WI38 (cell line): Measurements from ENCODE around the gene PPIP5K2.

ENCODE experiments used
- H3K4me3 ChIP-seq: 2 replicates; pipeline ENCODE4 v1.5.1; 2011; ENCODE audit warnings: low read depth, mild to moderate bottlenecking, control low read depth, low read length
- TF ChIP-seq, protein P1 (sequence below): IDR thresholded peaks from 2 replicates; pipeline ENCODE4 v1.5.1; 2012; ENCODE audit warnings: low read depth, mild to moderate bottlenecking, control low read depth, low read length

PPIP5K2 gene

DNA sequence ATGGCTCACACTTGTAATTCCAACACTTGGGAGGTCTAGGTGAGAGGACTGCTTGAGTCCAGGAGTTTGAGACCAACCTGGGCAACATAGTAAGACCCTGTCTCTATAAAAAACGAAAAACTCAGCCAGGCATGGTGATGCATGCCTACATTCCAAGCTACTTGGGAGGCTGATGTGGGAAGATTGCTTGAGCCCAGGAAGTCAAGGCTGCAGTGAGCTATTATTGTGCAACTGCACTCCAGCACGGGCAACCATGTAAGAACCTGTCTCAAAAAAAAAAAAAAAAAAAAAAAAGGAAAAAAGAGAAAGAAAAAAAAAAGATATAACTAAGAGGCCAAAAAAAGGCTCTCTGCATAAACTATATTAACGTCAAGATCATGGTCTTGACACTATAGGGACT is 27.4 kb upstream of the PPIP5K2 start:
- no peak overlapping the region for H3K4me3 ChIP-seq
- TF ChIP-seq, protein P1, sequence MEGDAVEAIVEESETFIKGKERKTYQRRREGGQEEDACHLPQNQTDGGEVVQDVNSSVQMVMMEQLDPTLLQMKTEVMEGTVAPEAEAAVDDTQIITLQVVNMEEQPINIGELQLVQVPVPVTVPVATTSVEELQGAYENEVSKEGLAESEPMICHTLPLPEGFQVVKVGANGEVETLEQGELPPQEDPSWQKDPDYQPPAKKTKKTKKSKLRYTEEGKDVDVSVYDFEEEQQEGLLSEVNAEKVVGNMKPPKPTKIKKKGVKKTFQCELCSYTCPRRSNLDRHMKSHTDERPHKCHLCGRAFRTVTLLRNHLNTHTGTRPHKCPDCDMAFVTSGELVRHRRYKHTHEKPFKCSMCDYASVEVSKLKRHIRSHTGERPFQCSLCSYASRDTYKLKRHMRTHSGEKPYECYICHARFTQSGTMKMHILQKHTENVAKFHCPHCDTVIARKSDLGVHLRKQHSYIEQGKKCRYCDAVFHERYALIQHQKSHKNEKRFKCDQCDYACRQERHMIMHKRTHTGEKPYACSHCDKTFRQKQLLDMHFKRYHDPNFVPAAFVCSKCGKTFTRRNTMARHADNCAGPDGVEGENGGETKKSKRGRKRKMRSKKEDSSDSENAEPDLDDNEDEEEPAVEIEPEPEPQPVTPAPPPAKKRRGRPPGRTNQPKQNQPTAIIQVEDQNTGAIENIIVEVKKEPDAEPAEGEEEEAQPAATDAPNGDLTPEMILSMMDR, result no peak

DNA sequence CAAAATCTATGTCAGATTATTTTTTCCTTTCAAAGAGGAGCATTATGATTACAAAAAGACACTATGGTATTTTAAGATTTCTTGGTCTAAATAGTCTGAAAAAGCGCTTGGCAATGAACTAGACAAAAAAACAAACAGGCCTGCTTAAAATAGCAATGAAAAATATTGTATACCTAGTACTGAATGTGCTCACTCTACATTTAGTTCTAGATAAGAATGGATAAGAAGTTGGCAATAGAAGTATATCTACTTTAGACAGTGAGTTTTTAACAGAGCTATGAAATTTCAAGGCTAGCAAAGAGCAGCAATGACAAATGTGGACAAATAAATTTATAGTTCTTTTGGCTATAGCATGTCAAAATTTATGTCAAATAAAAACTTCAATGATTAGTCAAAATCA is 26.4 kb upstream of the PPIP5K2 start:
- TF ChIP-seq, protein P1, result no peak
- no peak overlapping the region for H3K4me3 ChIP-seq

DNA sequence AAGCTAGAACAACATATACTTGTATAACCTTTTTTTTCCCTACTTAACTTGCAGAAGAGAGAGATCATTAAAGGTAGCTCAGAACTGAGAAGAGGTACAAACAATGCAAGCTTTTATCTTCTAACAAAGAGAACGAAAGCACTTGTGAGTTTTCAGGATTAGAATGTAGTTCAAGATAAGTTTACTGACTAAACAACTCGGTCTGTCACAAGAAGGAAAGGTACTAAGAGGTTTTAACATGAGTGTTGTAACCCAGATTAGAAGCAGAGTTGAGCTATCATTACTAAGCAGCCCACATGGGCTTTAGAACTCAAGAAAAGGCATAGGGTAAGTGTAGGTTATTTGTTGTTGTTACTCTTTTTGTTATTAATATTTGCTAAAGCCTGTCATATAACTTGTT is 25.4 kb upstream of the PPIP5K2 start:
- H3K4me3 ChIP-seq, result no peak overlapping the region
- TF ChIP-seq, protein P1, result no peak

DNA sequence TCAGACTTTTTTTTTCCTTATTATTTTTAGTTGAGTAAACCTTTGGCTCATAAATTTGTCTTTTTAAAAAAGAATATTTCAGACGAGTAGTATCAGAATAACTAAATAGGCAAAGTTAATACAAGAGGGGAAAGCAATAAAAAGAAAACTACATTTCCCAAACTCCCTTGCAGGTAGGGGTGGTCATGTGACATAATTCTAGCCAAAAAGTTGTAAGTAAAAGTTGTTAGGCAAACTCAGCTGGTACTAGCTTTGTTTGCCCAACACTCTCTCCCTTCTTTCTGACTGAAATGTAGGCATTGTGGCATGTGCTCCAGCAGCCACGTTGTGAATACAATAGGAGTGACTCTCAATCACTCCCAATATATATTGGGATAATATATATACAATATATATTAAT is 21.1 kb upstream of the PPIP5K2 start:
- TF ChIP-seq, protein P1, result no peak
- H3K4me3 ChIP-seq, result no peak overlapping the region

DNA sequence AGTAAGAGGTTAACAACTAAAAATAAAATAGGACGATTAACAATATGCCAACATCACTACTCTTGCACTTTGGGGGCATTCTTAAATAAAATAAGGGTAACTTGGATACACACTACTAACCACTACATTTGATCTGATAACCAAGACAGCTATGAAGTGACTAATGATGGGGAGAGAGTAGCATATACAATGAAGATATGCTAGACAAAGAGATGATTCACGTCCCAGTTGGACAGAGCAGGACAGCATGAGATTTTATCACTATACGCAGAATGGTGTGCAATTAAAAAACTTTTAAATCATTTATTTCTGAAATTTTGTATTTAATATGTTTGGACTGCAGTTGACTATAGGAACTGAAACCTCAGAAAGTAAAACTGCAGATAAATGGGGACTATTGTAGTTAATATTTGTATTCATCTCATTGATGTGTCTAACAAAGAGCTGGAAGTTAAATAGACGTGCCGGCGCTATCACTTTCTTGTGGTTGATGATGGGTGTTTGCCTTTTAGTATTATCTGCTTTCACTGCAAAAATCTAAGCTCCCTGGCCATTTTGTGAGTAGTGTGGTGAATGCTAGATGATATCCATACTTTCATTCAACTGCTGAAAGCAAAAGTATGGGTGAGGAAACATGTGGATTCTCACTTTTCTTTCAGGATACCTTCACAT is 18.9 kb upstream of the PPIP5K2 start:
- TF ChIP-seq, protein P1, result no peak
- H3K4me3 ChIP-seq, result no peak overlapping the region

DNA sequence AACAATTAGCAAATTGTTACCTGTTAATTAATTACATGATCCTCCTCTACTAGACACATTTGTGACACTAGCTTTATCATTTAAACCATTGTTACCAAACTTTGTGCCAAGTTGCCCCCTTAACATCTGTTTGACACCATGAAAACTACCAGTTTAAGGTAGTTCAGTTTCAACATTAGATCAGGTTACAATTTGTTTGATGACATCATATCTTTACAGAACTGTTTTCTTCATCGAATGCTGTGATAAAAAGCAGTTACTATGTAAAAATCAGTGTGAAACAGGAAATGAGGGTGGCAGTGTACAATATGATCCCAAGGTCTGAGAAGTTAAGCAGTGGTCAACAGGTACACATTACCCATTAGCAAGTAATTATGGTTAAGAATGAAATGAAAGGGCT is 17.9 kb upstream of the PPIP5K2 start:
- TF ChIP-seq, protein P1, result no peak
- no peak overlapping the region for H3K4me3 ChIP-seq

DNA sequence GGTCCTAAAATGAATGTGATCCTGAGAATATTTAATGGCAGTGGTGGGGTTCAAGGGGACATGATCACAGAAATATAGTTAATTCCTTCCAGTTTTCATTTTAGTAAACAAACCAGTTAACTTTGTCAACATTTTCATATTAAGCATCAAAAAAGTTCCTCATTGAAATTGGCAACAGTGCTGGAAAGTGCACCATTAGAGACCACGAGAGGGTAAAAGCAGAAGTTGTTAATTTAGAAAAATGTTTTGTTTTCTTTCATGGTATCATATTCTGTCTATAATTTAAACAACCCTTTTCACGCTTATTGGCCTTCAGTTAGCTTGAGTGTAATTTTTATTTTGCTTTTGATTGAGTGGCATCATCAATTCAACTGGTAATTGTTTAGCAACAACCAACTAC is 12.0 kb upstream of the PPIP5K2 start:
- TF ChIP-seq, protein P1, result no peak

More for the DNA sequence above, 12.0 kb upstream of the PPIP5K2 start:
- H3K4me3 ChIP-seq, result no peak overlapping the region
